H9 (cell line): Measurements from ENCODE around the gene NAPSA. TPM values are rescaled to one million over a fixed set of nuclear protein-coding genes. Genes with fewer than 3 reads are reported as not detected.
A peak's percentile ranks its signal among the peaks of the same experiment; 100 is the strongest.

Experiments
- DNase-seq: peaks from one replicate; pipeline ENCODE4 v3.0.0-alpha.2; 2017
- H2AFZ ChIP-seq: one replicate; pipeline ENCODE4 v1.6.1; 2013; ENCODE audit warnings: mild to moderate bottlenecking, low read length, control low read depth, moderate library complexity
- H2AK5ac ChIP-seq: 2 replicates; pipeline ENCODE4 v1.6.1; 2013; ENCODE audit warnings: low read length, control low read depth, mixed read lengths; ENCODE audit not compliant: insufficient read length
- H2BK120ac ChIP-seq: one replicate; pipeline ENCODE4 v1.6.1; 2013; ENCODE audit warnings: low read depth, mild to moderate bottlenecking, low read length, control low read depth, inconsistent platforms; ENCODE audit not compliant: poor library complexity, severe bottlenecking
- H2BK12ac ChIP-seq: 2 replicates; pipeline ENCODE4 v1.6.1; 2013; ENCODE audit warnings: low read length, control low read depth, mixed read lengths, low read depth; ENCODE audit not compliant: insufficient read length
- H2BK15ac ChIP-seq: 2 replicates; pipeline ENCODE4 v1.6.1; 2013; ENCODE audit warnings: low read depth, low read length, control low read depth
- H2BK20ac ChIP-seq: one replicate; pipeline ENCODE4 v1.6.1; 2013; ENCODE audit warnings: low read depth, mild to moderate bottlenecking, low read length, control low read depth, inconsistent platforms; ENCODE audit not compliant: poor library complexity, severe bottlenecking
- H2BK5ac ChIP-seq: 2 replicates; pipeline ENCODE4 v1.6.1; 2013; ENCODE audit warnings: low read length, control low read depth, mixed read lengths; ENCODE audit not compliant: insufficient read length
- H3K14ac ChIP-seq: 2 replicates; pipeline ENCODE4 v1.6.1; 2013; ENCODE audit warnings: low read length, control low read depth; ENCODE audit not compliant: insufficient read depth
- H3K18ac ChIP-seq: 2 replicates; pipeline ENCODE4 v1.6.1; 2013; ENCODE audit warnings: low read depth, mild to moderate bottlenecking, mixed read lengths, low read length, control low read depth; ENCODE audit not compliant: insufficient read length
- H3K23ac ChIP-seq: 2 replicates; pipeline ENCODE4 v1.6.1; 2013; ENCODE audit warnings: low read length, control low read depth, mixed read lengths, low read depth; ENCODE audit not compliant: insufficient read length
- H3K23me2 ChIP-seq: 2 replicates; pipeline ENCODE4 v1.6.1; 2013; ENCODE audit warnings: low read depth, mild to moderate bottlenecking, mixed read lengths, low read length, control low read depth; ENCODE audit not compliant: insufficient read length, poor library complexity, severe bottlenecking
- H3K27ac ChIP-seq: 2 replicates; pipeline ENCODE4 v1.5.1; 2013; ENCODE audit warnings: low read length, control low read depth, mixed read lengths, low read depth; ENCODE audit not compliant: insufficient read length
- H3K27me3 ChIP-seq: 2 replicates; pipeline ENCODE4 v1.6.1; 2013; ENCODE audit warnings: low read length, control low read depth, inconsistent platforms; ENCODE audit not compliant: insufficient read depth
- H3K4ac ChIP-seq: 2 replicates; pipeline ENCODE4 v1.6.1; 2013; ENCODE audit warnings: low read depth, mild to moderate bottlenecking, control low read depth, inconsistent platforms, low read length, moderate library complexity
- H3K4me1 ChIP-seq: 2 replicates; pipeline ENCODE4 v1.6.1; 2013; ENCODE audit warnings: low read length, control low read depth, inconsistent platforms; ENCODE audit not compliant: insufficient read depth
- H3K4me2 ChIP-seq: 2 replicates; pipeline ENCODE4 v1.6.1; 2013; ENCODE audit warnings: low read length, control low read depth, mixed read lengths; ENCODE audit not compliant: insufficient read length, insufficient read depth
- H3K56ac ChIP-seq: 2 replicates; pipeline ENCODE4 v1.6.1; 2013; ENCODE audit warnings: low read depth, mild to moderate bottlenecking, mixed read lengths, low read length, control low read depth; ENCODE audit not compliant: insufficient read length
- H3K79me1 ChIP-seq: 2 replicates; pipeline ENCODE4 v1.6.1; 2013; ENCODE audit warnings: low read depth, mild to moderate bottlenecking, moderate library complexity, low read length, control low read depth, inconsistent platforms; ENCODE audit not compliant: insufficient read depth, poor library complexity, severe bottlenecking
- H3K79me2 ChIP-seq: 2 replicates; pipeline ENCODE4 v1.6.1; 2013; ENCODE audit warnings: low read length, control low read depth, inconsistent platforms; ENCODE audit not compliant: insufficient read depth
- H3K9ac ChIP-seq: 2 replicates; pipeline ENCODE4 v1.6.1; 2013; ENCODE audit warnings: low read length, control low read depth, mixed read lengths; ENCODE audit not compliant: insufficient read length; ENCODE audit errors: extremely low read depth
- H3K9me3 ChIP-seq: one replicate; pipeline ENCODE4 v1.6.1; 2013; ENCODE audit warnings: low read depth, low read length, inconsistent platforms; ENCODE audit not compliant: control insufficient read depth
- H3T11ph ChIP-seq: one replicate; pipeline ENCODE4 v1.6.1; 2013; ENCODE audit warnings: mild to moderate bottlenecking, low read length, control low read depth, inconsistent platforms
- H4K20me1 ChIP-seq: one replicate; pipeline ENCODE4 v1.6.1; 2013; ENCODE audit not compliant: control insufficient read depth, insufficient read length, insufficient read depth
- H4K5ac ChIP-seq: 2 replicates; pipeline ENCODE4 v1.6.1; 2013; ENCODE audit warnings: low read depth, mild to moderate bottlenecking, mixed read lengths, low read length, control low read depth; ENCODE audit not compliant: insufficient read length
- H4K8ac ChIP-seq: replicated peaks from 2 replicates; pipeline ENCODE4 v1.6.1; 2013; ENCODE audit warnings: low read length, control low read depth, mixed read lengths, low read depth; ENCODE audit not compliant: insufficient read length
- H4K91ac ChIP-seq: 2 replicates; pipeline ENCODE4 v1.6.1; 2013; ENCODE audit warnings: low read depth, mild to moderate bottlenecking, moderate library complexity, mixed read lengths, low read length, control low read depth; ENCODE audit not compliant: insufficient read length
- H3K27ac Mint-ChIP-seq, 3 experiments: 2 replicates in 2 of 3; 3 replicates in 1 of 3; pipeline ENCODE4 v1.8.0; 2020 to 2021; ENCODE audit warnings: mixed read lengths in 3 of 3, mild to moderate bottlenecking in 1 of 3, moderate library complexity in 1 of 3
- H3K27me3 Mint-ChIP-seq: 2 replicates; pipeline ENCODE4 v1.8.0; 2021; ENCODE audit warnings: low read depth, mild to moderate bottlenecking, moderate library complexity, mixed read lengths
- H3K36me3 Mint-ChIP-seq, 3 experiments: 2 replicates in 2 of 3; 3 replicates in 1 of 3; pipeline ENCODE4 v1.8.0; 2020 to 2021; ENCODE audit warnings: low read depth in 3 of 3, mixed read lengths in 3 of 3; ENCODE audit not compliant: insufficient read depth in 1 of 3
- H3K4me1 Mint-ChIP-seq, 2 experiments: 2 replicates each; pipeline ENCODE4 v1.8.0; 2020; ENCODE audit warnings: mixed read lengths in 2 of 2
- H3K4me3 Mint-ChIP-seq, 2 experiments: 2 replicates in 1 of 2; 3 replicates in 1 of 2; pipeline ENCODE4 v1.8.0; 2020 to 2021; ENCODE audit warnings: mild to moderate bottlenecking in 2 of 2, mixed read lengths in 2 of 2, moderate library complexity in 1 of 2
- H3K9me3 Mint-ChIP-seq, 2 experiments: 2 replicates in 1 of 2; 3 replicates in 1 of 2; pipeline ENCODE4 v1.8.0; 2020; ENCODE audit warnings: mild to moderate bottlenecking in 2 of 2, mixed read lengths in 2 of 2, moderate library complexity in 1 of 2
- CTCF ChIP-seq: fragments of 200-600 bp; sonication (generic); conservative IDR thresholded peaks from 3 replicates; pipeline ENCODE4 v1.8.0; 2021; ENCODE audit warnings: antibody characterized with exemption, mild to moderate bottlenecking
- WGBS: extraction: QIAGEN DNeasy Blood & Tissue Kit; methylation state at CpG from one replicate; pipeline ENCODE4 v1.1.7; 2013; ENCODE audit warnings: missing lambda C conversion rate, low lambda C conversion rate, mixed read lengths; ENCODE audit not compliant: insufficient read length; ENCODE audit errors: extremely low coverage; 5-methylcytosine and 5-hydroxymethylcytosine counted together
- total RNA-seq: library from RNA; stranded (reverse); gene quantifications from 2 replicates; pipeline ENCODE4 v1.2.1, GENCODE V29; 2021

Gene NAPSA
- total RNA-seq, 1 experiment from 2014 or later: 0.44 TPM

DNA sequence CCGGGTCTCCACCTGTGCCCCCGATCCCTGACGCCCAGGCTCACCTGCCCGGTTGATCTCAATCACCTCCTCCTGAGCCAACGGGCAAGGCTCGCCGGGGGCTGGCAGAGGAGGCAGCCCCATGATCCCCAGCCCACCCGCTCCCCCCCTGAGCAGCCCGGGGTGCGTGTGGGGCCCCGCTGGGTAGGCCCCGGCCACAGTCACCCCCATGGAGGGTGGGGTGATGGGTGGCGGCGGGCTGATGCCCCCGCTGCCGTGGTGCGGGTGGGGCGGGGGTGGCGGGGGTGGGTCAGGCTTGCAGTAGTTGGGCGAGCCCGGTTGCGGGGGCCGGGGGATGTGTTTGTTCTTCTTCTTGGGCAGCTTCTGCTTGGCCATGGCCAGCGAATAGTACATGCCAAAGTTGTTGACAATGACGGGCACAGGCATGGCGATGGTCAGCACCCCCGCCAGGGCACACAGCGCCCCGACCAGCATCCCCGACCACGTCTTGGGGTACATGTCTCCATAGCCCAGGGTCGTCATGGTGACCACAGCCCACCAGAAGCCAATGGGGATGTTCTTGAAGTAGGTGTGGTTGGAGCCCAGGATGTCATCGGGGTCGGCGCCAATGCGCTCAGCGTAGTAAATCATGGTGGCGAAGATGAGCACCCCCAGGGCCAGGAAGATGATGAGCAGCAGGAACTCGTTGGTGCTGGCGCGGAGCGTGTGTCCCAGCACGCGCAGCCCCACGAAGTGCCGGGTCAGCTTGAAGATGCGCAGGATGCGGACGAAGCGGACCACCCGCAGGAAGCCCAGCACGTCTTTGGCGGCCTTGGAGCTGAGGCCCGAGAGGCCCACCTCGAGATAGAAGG lies 42.3 kb downstream of the NAPSA start:
- H3K36me3 Mint-ChIP-seq: peaks cover 21 to 41% (median 29%) of the 10 kb centered on the region in 3 experiments
- WGBS: no CpG with 5 or more reads among the region's 55 CpGs
- Histone ChIP-seq H3K9ac (no peak overlapping the region), H3K4ac (no peak overlapping the region), H4K91ac (no peak overlapping the region), H4K5ac (no peak overlapping the region), H2AK5ac (no peak overlapping the region), H2BK120ac (no peak overlapping the region), H4K8ac (no peak overlapping the region), H2BK12ac (no peak overlapping the region), H2AFZ (no peak overlapping the region), H3K27me3 (peaks cover 8% of the 10 kb centered on the region; the same call in 1 of the 2 replicates), H3K23ac (no peak overlapping the region), H3K14ac (no peak overlapping the region), H3K9me3 (no peaks in the 10 kb centered on the region), H3T11ph (no peak overlapping the region), H2BK5ac (no peak overlapping the region), H3K56ac (no peak overlapping the region), H3K79me1 (no peaks in the 10 kb centered on the region), H3K23me2 (peaks cover 5% of the 10 kb centered on the region), H3K18ac (no peak overlapping the region), H2BK20ac (no peak overlapping the region), H3K4me2 (no peak overlapping the region), H3K4me1 (0 out of 2 replicates have a peak, but pooled peaks cover 2% of the 10 kb centered on the region), H4K20me1 (no peaks in the 10 kb centered on the region), H3K79me2 (no peaks in the 10 kb centered on the region), H2BK15ac (no peak overlapping the region), H3K27ac (no peak overlapping the region)
- H3K27me3 Mint-ChIP-seq: peaks cover 40% of the 10 kb centered on the region
- H3K4me1 Mint-ChIP-seq: peaks cover 35 to 46% of the 10 kb centered on the region in 2 experiments
- H3K4me3 Mint-ChIP-seq: peak overlapping the region in 1 of 2 experiments; percentile 46; a peak in 1 of 5 replicates
- H3K27ac Mint-ChIP-seq: no peak overlapping the region
- TF ChIP-seq CTCF: no peak
- H3K9me3 Mint-ChIP-seq: peaks cover 0 to 3% of the 10 kb centered on the region in 2 experiments; a peak in 2 of 5 replicates
- no peak for DNase-seq
